Caco-2 (cell line): ENCODE data around the gene UFSP1. TPM values are rescaled to one million over a fixed set of nuclear protein-coding genes. Genes with fewer than 3 reads are reported as not detected.

Experiments used
- BruUV-seq: library from RNA; stranded (reverse); fragments of 400-500 nt; replicated peaks from 2 replicates; lab custom pipeline; 2021; lab: Mats Ljungman, UMichigan
- CTCF ChIA-PET: fragments of 300-600 bp; sonication (Branson Sonifier 250); formaldehyde crosslinking; loops from one replicate; lab custom pipeline; 2022; ENCODE audit warnings: antibody characterized with exemption; lab: Charles Lee
- POLR2A ChIA-PET: fragments of 300-600 bp; sonication (Branson Sonifier 250); formaldehyde crosslinking; loops from one replicate; lab custom pipeline; 2022; ENCODE audit warnings: antibody characterized with exemption; lab: Charles Lee
- DNase-seq, 2 experiments: peaks; one replicate each; pipeline versions ENCODE4 v3.0.0 to v3.0.0-alpha.2; 2020 to 2022
- H3K27me3 ChIP-seq: replicated peaks from 2 replicates; pipeline ENCODE4 v1.6.0; 2011; ENCODE audit warnings: low read length; ENCODE audit not compliant: control insufficient read depth, insufficient read depth
- H3K36me3 ChIP-seq: 2 replicates; pipeline ENCODE4 v1.5.1; 2011; ENCODE audit warnings: low read length; ENCODE audit not compliant: control insufficient read depth, insufficient read depth
- H3K4me1 ChIP-seq: fragments of 250-450 bp; sonication (Bioruptor Pico); 2 replicates; pipeline ENCODE4 v1.5.1; 2020; ENCODE audit warnings: mild to moderate bottlenecking
- H3K4me3 ChIP-seq: 2 replicates; pipeline ENCODE4 v1.5.1; 2011; ENCODE audit warnings: low read depth, mild to moderate bottlenecking, control low read depth, low read length
- H3K9me3 ChIP-seq: fragments of 250-450 bp; sonication (Bioruptor Pico); 2 replicates; pipeline ENCODE4 v1.5.1; 2020; ENCODE audit warnings: mild to moderate bottlenecking, moderate library complexity
- H3K27ac Mint-ChIP-seq: one replicate; pipeline ENCODE4 v1.8.0; 2022; ENCODE audit warnings: mixed read lengths; ENCODE audit not compliant: unreplicated experiment
- H3K27me3 Mint-ChIP-seq: one replicate; pipeline ENCODE4 v1.8.0; 2022; ENCODE audit warnings: mixed read lengths; ENCODE audit not compliant: insufficient read depth, unreplicated experiment
- H3K36me3 Mint-ChIP-seq: one replicate; pipeline ENCODE4 v1.8.0; 2022; ENCODE audit warnings: mild to moderate bottlenecking, mixed read lengths; ENCODE audit not compliant: insufficient read depth, unreplicated experiment
- H3K4me1 Mint-ChIP-seq: one replicate; pipeline ENCODE4 v1.8.0; 2022; ENCODE audit warnings: low read depth, mixed read lengths; ENCODE audit not compliant: unreplicated experiment
- H3K4me3 Mint-ChIP-seq: one replicate; pipeline ENCODE4 v1.8.0; 2022; ENCODE audit warnings: mild to moderate bottlenecking, moderate library complexity, mixed read lengths; ENCODE audit not compliant: unreplicated experiment
- H3K9me3 Mint-ChIP-seq: one replicate; pipeline ENCODE4 v1.8.0; 2022; ENCODE audit warnings: mixed read lengths; ENCODE audit not compliant: unreplicated experiment
- intact Hi-C: fragments of 100-400 bp; cut with micrococcal nuclease; formaldehyde crosslinking; loops from one replicate; pipeline ENCODE4 v1.10.0; 2022; ENCODE audit not compliant: unreplicated experiment
- total RNA-seq: library from RNA; stranded (reverse); gene quantifications from 2 replicates; pipeline ENCODE4 v1.2.3, GENCODE V29; 2022
- TF ChIP-seq, protein P1 (sequence below), 2 experiments: fragments of 200-600 bp in 1 of 2; IDR thresholded peaks; 1 replicate in 1 of 2; 2 replicates in 1 of 2; pipeline versions ENCODE4 v1.5.1 to v1.8.0; 2011 to 2022; ENCODE audit warnings: antibody characterized with exemption in 1 of 2, control low read depth in 1 of 2, inconsistent platforms in 1 of 2, low read depth in 1 of 2, low read length in 1 of 2, mild to moderate bottlenecking in 1 of 2, moderate library complexity in 1 of 2; ENCODE audit not compliant: insufficient read depth in 1 of 2, severe bottlenecking in 1 of 2, unreplicated experiment in 1 of 2

UFSP1 gene
- total RNA-seq, 1 experiment from 2014 or later, result 4.6 TPM

DNA sequence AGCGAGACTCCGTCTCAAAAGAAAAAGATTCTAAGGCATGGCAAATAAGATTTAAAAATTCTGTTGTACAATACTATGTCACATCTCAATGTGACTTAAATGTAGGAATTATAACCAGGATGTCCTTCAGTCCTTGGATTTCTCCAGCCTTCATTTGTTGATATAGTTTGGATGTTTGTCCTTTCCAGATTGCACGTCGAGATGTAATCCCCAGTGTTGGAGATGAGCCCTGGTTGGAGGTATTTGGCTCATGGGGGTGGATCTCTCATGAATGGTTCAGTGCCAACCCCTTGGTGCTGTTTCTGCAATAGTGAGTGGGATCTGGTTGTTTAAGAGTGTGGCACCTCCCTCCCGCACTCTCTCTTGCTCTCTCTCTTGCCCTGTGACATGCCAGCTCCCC lies 19.0 kb upstream of the UFSP1 start:
- Mint-ChIP-seq H3K4me3 (no peak overlapping the region), H3K36me3 (no peaks in the 10 kb centered on the region), H3K9me3 (no peaks in the 10 kb centered on the region), H3K27ac (no peak overlapping the region), H3K27me3 (no peaks in the 10 kb centered on the region), H3K4me1 (peaks cover 19% of the 10 kb centered on the region)
- ChIA-PET POLR2A (no interaction called here), CTCF (no interaction called here)
- intact Hi-C loops, result no loop called here
- H3K36me3 ChIP-seq, result no peaks in the 10 kb centered on the region
- TF ChIP-seq, protein P1, sequence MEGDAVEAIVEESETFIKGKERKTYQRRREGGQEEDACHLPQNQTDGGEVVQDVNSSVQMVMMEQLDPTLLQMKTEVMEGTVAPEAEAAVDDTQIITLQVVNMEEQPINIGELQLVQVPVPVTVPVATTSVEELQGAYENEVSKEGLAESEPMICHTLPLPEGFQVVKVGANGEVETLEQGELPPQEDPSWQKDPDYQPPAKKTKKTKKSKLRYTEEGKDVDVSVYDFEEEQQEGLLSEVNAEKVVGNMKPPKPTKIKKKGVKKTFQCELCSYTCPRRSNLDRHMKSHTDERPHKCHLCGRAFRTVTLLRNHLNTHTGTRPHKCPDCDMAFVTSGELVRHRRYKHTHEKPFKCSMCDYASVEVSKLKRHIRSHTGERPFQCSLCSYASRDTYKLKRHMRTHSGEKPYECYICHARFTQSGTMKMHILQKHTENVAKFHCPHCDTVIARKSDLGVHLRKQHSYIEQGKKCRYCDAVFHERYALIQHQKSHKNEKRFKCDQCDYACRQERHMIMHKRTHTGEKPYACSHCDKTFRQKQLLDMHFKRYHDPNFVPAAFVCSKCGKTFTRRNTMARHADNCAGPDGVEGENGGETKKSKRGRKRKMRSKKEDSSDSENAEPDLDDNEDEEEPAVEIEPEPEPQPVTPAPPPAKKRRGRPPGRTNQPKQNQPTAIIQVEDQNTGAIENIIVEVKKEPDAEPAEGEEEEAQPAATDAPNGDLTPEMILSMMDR (IDR thresholded peaks at IDR 0.05; ENCODE audit: insufficient read depth in 1 of 2, low read depth in 1 of 2, low read length in 1 of 2, severe bottlenecking in 1 of 2, unreplicated experiment in 1 of 2), result no peak
- no peak for DNase-seq
- no peaks in the 10 kb centered on the region for H3K27me3 ChIP-seq
- no TSS peak for BruUV-seq
- peaks cover 18% of the 10 kb centered on the region for H3K4me1 ChIP-seq
- no peak overlapping the region for H3K4me3 ChIP-seq
- no peaks in the 10 kb centered on the region for H3K9me3 ChIP-seq

DNA sequence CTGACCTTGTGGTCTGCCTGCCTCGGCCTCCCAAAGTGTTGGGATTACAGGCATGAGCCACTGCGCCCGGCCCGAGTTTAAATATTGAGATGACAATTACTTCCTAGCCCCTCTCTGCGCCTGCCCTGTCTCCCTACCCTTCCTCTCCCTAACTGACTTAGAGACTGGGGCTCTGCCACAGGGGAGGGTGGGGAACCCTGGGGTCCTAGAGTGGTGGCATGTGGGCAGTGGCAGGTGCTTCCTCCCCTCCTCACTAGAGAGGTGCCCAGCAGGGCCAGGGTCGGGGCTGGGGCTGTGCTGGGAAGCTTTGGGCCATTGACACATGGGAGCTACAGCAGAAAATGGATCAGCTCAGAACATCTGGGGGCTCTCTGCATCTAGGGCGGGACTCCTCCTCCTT lies 13.1 kb upstream of the UFSP1 start:
- CTCF ChIA-PET, result interaction anchor here (1.4 kb wide), 1 partner anchor 63 kb away, joined by 4 read pairs; no protein-coding TSS in a partner anchor
- Mint-ChIP-seq H3K4me1 (peaks cover 15% of the 10 kb centered on the region), H3K36me3 (peaks cover 6% of the 10 kb centered on the region), H3K27me3 (no peaks in the 10 kb centered on the region), H3K27ac (no peak overlapping the region), H3K4me3 (no peak overlapping the region), H3K9me3 (no peaks in the 10 kb centered on the region)
- peaks cover 24% of the 10 kb centered on the region for H3K4me1 ChIP-seq
- no peak overlapping the region for H3K4me3 ChIP-seq
- no peaks in the 10 kb centered on the region for H3K36me3 ChIP-seq
- no peaks in the 10 kb centered on the region for H3K27me3 ChIP-seq
- no peaks in the 10 kb centered on the region for H3K9me3 ChIP-seq
- intact Hi-C loops, result no loop called here
- DNase-seq, result no peak
- POLR2A ChIA-PET, result no interaction called here
- BruUV-seq, result no TSS peak
- TF ChIP-seq, protein P1 (IDR thresholded peaks at IDR 0.05; ENCODE audit: insufficient read depth in 1 of 2, low read depth in 1 of 2, low read length in 1 of 2, severe bottlenecking in 1 of 2, unreplicated experiment in 1 of 2), result no peak

DNA sequence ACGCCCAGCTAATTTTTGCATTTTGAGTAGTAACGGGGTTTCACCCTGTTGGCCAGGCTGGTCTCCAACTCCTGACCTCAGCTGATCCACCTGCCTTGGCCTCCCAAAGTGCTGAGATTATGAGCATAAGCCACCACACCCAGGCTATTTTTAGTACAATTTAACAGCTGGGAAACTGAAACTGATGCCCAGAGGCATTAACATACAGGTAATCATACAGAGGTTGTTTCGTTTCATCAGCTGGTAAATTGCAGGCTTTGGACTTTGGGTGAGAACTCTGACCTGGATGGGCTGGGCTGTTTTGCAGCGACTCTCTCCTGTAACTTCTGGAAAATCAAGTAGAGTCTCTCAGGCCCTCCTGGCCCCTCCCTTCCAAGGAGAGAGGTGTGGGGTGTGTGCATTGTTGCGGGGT lies 12.4 kb upstream of the UFSP1 start:
- Histone ChIP-seq H3K4me3 (no peak overlapping the region), H3K36me3 (no peaks in the 10 kb centered on the region), H3K4me1 (peaks cover 30% of the 10 kb centered on the region), H3K9me3 (no peaks in the 10 kb centered on the region), H3K27me3 (no peaks in the 10 kb centered on the region)
- DNase-seq, result peak; percentile 53 to 61
- H3K36me3 Mint-ChIP-seq, result peaks cover 6% of the 10 kb centered on the region
- BruUV-seq, result no TSS peak
- ChIA-PET POLR2A (no interaction called here), CTCF (interaction anchor here (1.4 kb wide), 1 partner anchor 64 kb away, joined by 4 read pairs; no protein-coding TSS in a partner anchor)
- intact Hi-C loops, result no loop called here
- H3K27me3 Mint-ChIP-seq, result no peaks in the 10 kb centered on the region
- H3K27ac Mint-ChIP-seq, result no peak overlapping the region
- H3K4me3 Mint-ChIP-seq, result no peak overlapping the region
- H3K9me3 Mint-ChIP-seq, result no peaks in the 10 kb centered on the region
- H3K4me1 Mint-ChIP-seq, result peaks cover 16% of the 10 kb centered on the region
- TF ChIP-seq, protein P1 (IDR thresholded peaks at IDR 0.05; ENCODE audit: insufficient read depth in 1 of 2, low read depth in 1 of 2, low read length in 1 of 2, severe bottlenecking in 1 of 2, unreplicated experiment in 1 of 2), result no peak
